Measurements from ENCODE around the gene CBL.

GRCh38 chr11:119323532-119324033 is 117.4 kb downstream of the CBL start:
- TF ChIP-seq CTCF (IDR thresholded peaks at IDR 0.05; ENCODE audit: borderline replicate concordance, extremely low read depth, low read length, poor library complexity, severe bottlenecking) (peak; percentile 87), EZH2 (IDR thresholded peaks at IDR 0.05; ENCODE audit: borderline replicate concordance, low read depth, low read length, severe bottlenecking) (no peak)
